NOMO-1 treated with DMSO at 0.1 percent for 48 hours (cell line): ENCODE measurements around the gene CSNK1A1.
"Not testable (repeated sequence)": the region's sequence is repeated elsewhere in the genome, so short reads cannot be mapped to it uniquely, and the experiment has no call there.

Source experiments
- DNase-seq: peaks from one replicate; lab custom pipeline; 2025; ENCODE audit not compliant: unreplicated experiment; lab: John Stamatoyannopoulos, UW

CSNK1A1 gene

GRCh38 chr5:149532413-149532812 is 18.8 kb downstream of the CSNK1A1 start:
- no peak for DNase-seq

- DNase-seq: no peak
These were observed 21.8 kb downstream of the CSNK1A1 start for GRCh38 chr5:149529463-149529862.

- no peak for DNase-seq
These were observed 22.8 kb downstream of the CSNK1A1 start for GRCh38 chr5:149528281-149529060.

GRCh38 chr5:149526845-149527590 is 24.2 kb downstream of the CSNK1A1 start:
- no peak for DNase-seq

GRCh38 chr5:149521739-149522685 is 29.2 kb downstream of the CSNK1A1 start:
- DNase-seq: no peak

- DNase-seq: no peak
These were observed 31.6 kb downstream of the CSNK1A1 start for GRCh38 chr5:149519601-149520000.

- DNase-seq: no peak
These were observed 32.6 kb downstream of the CSNK1A1 start for GRCh38 chr5:149518620-149519019.

GRCh38 chr5:149517461-149518122 is 33.6 kb downstream of the CSNK1A1 start:
- DNase-seq: no peak

GRCh38 chr5:149514512-149514911 is 36.7 kb downstream of the CSNK1A1 start:
- DNase-seq: no peak

GRCh38 chr5:149513372-149513947 is 37.8 kb downstream of the CSNK1A1 start:
- not testable (repeated sequence) for DNase-seq

- no peak for DNase-seq
These were observed 41.1 kb downstream of the CSNK1A1 start for GRCh38 chr5:149510136-149510535.

GRCh38 chr5:149504677-149505076 is 46.6 kb downstream of the CSNK1A1 start:
- no peak for DNase-seq

- DNase-seq: no peak
These were observed 48.2 kb downstream of the CSNK1A1 start for GRCh38 chr5:149503006-149503405.

GRCh38 chr5:149500922-149501582 is 50.2 kb downstream of the CSNK1A1 start:
- DNase-seq: no peak

GRCh38 chr5:149498724-149499336 is 52.4 kb downstream of the CSNK1A1 start:
- no peak for DNase-seq

GRCh38 chr5:149497357-149497756 is 53.9 kb downstream of the CSNK1A1 start:
- DNase-seq: no peak

GRCh38 chr5:149496917-149497316 is 54.3 kb downstream of the CSNK1A1 start:
- DNase-seq: no peak

- DNase-seq: no peak
These were observed 55.1 kb downstream of the CSNK1A1 start for GRCh38 chr5:149496166-149496565.

- no peak for DNase-seq
These were observed 55.6 kb downstream of the CSNK1A1 start for GRCh38 chr5:149495673-149496072.
